ENCODE data around the gene IQSEC1. TPM values are rescaled to one million over a fixed set of nuclear protein-coding genes. Genes with fewer than 3 reads are reported as not detected.

Gene IQSEC1
- total and polyA plus RNA-seq, 9 of the 15 experiments (the other 6 are each of a cell fraction or from before 2014, with no cell fraction given) = 0.56 to 39.0 (median 6.8) TPM

DNA sequence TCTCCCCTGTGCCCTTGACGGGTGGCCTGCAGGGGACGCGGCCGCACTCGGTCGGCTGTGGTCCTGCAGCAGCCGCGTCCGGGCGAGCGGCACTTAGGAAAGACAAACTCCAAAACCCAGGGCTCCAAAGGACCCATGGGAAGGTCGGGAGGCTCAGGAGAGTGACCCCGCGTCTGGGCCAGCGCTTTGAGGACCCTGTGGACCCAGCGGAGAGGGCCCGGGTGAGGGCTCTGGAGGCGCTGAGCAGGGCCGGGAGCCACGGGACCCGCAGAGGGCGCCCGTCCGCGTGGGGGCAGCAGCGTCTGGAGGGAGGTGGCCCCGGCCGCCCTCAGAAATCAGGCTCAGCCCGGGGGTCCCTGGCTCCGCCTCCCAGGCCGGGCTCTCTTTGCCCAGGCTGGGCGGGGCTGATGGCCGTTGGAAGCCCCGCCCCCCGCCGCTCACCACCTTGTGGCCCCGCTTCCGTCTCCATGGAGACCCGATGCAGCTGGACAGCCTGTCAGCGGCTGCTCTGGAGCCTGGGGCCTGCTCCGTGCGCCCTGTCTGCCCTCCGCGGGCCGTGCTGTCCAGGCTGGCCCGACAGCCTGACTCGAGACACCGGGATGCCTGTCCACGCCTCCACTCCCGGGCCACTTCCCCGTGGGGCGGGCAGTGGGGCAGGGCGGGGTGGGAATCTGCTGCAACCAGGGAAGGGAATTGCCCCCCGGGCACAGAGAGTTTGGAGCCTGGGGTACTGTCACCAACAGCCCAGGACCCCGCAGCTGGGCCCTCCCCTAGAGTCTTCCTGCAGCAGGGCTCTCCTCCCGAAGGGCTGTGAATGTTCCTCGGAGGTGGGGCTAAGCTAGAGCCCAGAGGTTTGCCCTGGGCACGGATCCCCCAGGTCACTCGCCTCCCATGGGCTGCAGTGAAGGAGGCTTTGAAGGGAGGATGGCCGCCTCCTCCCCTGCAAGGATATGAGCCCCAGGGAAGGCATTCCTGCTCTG is 197.1 kb downstream of the IQSEC1 start (continued):
- TF ChIP-seq, protein P1, sequence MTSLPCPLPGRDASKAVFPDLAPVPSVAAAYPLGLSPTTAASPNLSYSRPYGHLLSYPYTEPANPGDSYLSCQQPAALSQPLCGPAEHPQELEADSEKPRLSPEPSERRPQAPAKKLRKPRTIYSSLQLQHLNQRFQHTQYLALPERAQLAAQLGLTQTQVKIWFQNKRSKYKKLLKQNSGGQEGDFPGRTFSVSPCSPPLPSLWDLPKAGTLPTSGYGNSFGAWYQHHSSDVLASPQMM (CRISPR knock-in tag; IDR thresholded peaks at IDR 0.05) = no peak
- TF ChIP-seq ZNF584 (CRISPR knock-in tag; IDR thresholded peaks at IDR 0.05; ENCODE audit: low read depth) = no peak
- no peak for TF ChIP-seq BRF1 (IDR thresholded peaks at IDR 0.05; ENCODE audit: borderline replicate concordance, extremely low read depth, insufficient read length)
- TF ChIP-seq SAFB2 (IDR thresholded peaks at IDR 0.05; ENCODE audit: borderline replicate concordance, low read depth, low read length, severe bottlenecking) = no peak
- peak; percentile 46 for TF ChIP-seq RBM22 (IDR thresholded peaks at IDR 0.05; ENCODE audit: low read depth, low read length, poor library complexity, severe bottlenecking)
- TF ChIP-seq RBM14 (IDR thresholded peaks at IDR 0.05; ENCODE audit: borderline replicate concordance, insufficient read depth, low read depth, low read length) = peak; percentile 80; the same call in 1 of the 2 replicates
- TF ChIP-seq, protein P2, sequence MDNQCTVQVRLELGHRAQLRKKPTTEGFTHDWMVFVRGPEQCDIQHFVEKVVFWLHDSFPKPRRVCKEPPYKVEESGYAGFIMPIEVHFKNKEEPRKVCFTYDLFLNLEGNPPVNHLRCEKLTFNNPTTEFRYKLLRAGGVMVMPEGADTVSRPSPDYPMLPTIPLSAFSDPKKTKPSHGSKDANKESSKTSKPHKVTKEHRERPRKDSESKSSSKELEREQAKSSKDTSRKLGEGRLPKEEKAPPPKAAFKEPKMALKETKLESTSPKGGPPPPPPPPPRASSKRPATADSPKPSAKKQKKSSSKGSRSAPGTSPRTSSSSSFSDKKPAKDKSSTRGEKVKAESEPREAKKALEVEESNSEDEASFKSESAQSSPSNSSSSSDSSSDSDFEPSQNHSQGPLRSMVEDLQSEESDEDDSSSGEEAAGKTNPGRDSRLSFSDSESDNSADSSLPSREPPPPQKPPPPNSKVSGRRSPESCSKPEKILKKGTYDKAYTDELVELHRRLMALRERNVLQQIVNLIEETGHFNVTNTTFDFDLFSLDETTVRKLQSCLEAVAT (IDR thresholded peaks at IDR 0.05) = peak in 1 of 2 experiments; percentile 70; a peak in 2 of 4 replicates
- TF ChIP-seq FOXM1 (IDR thresholded peaks at IDR 0.05; ENCODE audit: low read depth) = no peak
- no peak for TF ChIP-seq FOXM1 (CRISPR knock-in tag; IDR thresholded peaks at IDR 0.05; ENCODE audit: low read depth)
- TF ChIP-seq, protein P3, sequence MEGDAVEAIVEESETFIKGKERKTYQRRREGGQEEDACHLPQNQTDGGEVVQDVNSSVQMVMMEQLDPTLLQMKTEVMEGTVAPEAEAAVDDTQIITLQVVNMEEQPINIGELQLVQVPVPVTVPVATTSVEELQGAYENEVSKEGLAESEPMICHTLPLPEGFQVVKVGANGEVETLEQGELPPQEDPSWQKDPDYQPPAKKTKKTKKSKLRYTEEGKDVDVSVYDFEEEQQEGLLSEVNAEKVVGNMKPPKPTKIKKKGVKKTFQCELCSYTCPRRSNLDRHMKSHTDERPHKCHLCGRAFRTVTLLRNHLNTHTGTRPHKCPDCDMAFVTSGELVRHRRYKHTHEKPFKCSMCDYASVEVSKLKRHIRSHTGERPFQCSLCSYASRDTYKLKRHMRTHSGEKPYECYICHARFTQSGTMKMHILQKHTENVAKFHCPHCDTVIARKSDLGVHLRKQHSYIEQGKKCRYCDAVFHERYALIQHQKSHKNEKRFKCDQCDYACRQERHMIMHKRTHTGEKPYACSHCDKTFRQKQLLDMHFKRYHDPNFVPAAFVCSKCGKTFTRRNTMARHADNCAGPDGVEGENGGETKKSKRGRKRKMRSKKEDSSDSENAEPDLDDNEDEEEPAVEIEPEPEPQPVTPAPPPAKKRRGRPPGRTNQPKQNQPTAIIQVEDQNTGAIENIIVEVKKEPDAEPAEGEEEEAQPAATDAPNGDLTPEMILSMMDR (IDR thresholded peaks at IDR 0.05 in 2 of 3, conservative IDR thresholded peaks at IDR 0.05 in 1 of 3; ENCODE audit: insufficient read depth in 2 of 3, low read depth in 1 of 3, low read length in 3 of 3) = peak; percentile 44 to 60 (median 54); a peak in 5 of 6 replicates
- TF ChIP-seq JUND (IDR thresholded peaks at IDR 0.05; ENCODE audit: borderline replicate concordance, low read depth, low read length) = no peak
- no peak; the same call in 2 of the 3 replicates for TF ChIP-seq JUND (tag; IDR thresholded peaks at IDR 0.05; ENCODE audit: borderline replicate concordance, low read depth, low read length)
- no peak for TF ChIP-seq RAD51 (IDR thresholded peaks at IDR 0.05; ENCODE audit: borderline replicate concordance, low read depth)
- no peak for TF ChIP-seq ZFP36 (IDR thresholded peaks at IDR 0.05; ENCODE audit: low read depth, low read length, partially characterized antibody)
- TF ChIP-seq, protein P4, sequence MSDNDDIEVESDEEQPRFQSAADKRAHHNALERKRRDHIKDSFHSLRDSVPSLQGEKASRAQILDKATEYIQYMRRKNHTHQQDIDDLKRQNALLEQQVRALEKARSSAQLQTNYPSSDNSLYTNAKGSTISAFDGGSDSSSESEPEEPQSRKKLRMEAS (CRISPR knock-in tag; IDR thresholded peaks at IDR 0.05) = peak; percentile 49
- TF ChIP-seq, protein P5, sequence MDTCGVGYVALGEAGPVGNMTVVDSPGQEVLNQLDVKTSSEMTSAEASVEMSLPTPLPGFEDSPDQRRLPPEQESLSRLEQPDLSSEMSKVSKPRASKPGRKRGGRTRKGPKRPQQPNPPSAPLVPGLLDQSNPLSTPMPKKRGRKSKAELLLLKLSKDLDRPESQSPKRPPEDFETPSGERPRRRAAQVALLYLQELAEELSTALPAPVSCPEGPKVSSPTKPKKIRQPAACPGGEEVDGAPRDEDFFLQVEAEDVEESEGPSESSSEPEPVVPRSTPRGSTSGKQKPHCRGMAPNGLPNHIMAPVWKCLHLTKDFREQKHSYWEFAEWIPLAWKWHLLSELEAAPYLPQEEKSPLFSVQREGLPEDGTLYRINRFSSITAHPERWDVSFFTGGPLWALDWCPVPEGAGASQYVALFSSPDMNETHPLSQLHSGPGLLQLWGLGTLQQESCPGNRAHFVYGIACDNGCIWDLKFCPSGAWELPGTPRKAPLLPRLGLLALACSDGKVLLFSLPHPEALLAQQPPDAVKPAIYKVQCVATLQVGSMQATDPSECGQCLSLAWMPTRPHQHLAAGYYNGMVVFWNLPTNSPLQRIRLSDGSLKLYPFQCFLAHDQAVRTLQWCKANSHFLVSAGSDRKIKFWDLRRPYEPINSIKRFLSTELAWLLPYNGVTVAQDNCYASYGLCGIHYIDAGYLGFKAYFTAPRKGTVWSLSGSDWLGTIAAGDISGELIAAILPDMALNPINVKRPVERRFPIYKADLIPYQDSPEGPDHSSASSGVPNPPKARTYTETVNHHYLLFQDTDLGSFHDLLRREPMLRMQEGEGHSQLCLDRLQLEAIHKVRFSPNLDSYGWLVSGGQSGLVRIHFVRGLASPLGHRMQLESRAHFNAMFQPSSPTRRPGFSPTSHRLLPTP (IDR thresholded peaks at IDR 0.05; ENCODE audit: borderline replicate concordance, extremely low read depth, insufficient read length) = no peak
- no peak; the same call in 1 of the 2 replicates for TF ChIP-seq CEBPG (CRISPR knock-in tag; IDR thresholded peaks at IDR 0.05)
- TF ChIP-seq CEBPG (tag; conservative IDR thresholded peaks at IDR 0.05 in 1 of 2, IDR thresholded peaks at IDR 0.05 in 1 of 2) = no peak
